HG03064 (cell line): Measurements from ENCODE around the gene ZNF598.
"Not testable (repeated sequence)": the region's sequence is repeated elsewhere in the genome, so short reads cannot be mapped to it uniquely, and the experiment has no call there.

Source experiments
- ATAC-seq: cut with Tn5 transposase; IDR thresholded peaks from one replicate; pipeline ENCODE4 v1.9.1; 2021; ENCODE audit warnings: low read depth; ENCODE audit not compliant: unreplicated experiment

Gene ZNF598

DNA sequence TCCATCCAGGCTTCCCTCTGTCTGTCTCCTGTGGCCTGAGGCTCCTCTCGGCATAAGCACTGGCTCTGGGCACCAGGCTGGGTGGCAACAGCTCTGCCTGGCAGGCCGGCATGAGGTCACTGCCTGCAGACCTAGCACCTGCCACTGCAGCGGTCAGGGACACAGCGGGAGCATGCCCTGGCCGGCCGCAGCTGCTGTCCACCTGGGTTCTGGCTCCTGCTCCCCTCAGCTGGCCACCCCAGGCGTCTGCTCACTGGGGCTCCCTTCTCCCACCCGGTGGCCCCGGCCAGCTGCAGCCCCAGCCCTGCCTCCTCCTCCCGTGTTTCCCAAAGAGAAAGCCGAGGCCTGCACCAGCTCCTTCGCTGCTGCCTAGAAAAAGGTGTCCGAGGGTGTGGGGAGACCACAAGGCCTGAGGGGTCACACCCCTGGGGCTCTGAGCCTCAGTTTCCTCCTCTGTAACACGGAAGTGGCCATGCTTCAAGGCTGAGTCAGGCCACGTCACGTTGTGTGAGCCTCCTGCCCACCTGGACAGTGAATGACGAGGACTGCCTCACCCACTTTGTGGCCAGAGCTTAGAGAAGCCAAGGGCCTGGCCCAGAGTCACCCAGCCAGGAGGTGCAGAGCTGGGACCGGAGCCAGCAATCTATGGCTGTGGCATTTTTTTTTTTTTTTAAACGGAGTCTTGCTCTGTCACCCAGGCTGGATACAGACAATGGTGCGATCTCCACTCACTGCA, 31.3 kb upstream of the ZNF598 start:
- no peak for ATAC-seq

DNA sequence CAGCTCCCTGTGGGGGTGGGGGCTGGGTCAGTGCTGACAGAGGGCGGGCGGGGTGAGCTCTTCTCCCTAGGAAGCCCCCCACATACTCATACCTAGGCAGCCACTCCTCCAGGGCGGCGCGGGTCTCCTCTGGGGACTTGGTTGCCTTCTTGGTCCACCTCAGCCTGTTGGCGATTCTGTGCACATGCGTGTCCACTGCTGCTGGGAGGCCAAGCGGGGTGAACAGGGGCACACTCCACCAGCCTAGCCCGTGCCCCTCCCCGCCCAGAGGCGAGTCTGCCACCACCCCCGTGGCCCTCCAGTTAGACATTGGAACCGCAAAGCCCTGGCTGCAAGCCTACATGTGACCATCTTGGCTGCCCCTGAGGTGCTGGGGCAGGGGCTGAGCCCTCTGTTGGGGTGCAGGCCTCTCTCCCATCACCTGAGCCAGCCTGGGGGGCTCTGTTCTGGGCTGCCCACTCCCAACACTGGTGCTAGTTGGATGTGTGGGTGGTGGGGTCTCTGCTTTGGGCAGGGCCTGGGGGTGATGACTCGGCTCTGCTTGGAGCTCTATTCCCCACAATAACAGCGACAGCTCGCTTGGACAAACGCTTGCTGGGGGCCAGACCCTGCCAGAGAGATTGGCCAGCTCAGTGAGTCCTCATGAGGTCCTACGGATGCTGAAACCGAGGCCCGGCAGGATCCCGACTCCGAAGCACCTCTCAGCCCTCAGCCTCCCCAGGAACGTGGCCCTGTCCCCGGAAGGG, 30.6 kb upstream of the ZNF598 start:
- no peak for ATAC-seq

DNA sequence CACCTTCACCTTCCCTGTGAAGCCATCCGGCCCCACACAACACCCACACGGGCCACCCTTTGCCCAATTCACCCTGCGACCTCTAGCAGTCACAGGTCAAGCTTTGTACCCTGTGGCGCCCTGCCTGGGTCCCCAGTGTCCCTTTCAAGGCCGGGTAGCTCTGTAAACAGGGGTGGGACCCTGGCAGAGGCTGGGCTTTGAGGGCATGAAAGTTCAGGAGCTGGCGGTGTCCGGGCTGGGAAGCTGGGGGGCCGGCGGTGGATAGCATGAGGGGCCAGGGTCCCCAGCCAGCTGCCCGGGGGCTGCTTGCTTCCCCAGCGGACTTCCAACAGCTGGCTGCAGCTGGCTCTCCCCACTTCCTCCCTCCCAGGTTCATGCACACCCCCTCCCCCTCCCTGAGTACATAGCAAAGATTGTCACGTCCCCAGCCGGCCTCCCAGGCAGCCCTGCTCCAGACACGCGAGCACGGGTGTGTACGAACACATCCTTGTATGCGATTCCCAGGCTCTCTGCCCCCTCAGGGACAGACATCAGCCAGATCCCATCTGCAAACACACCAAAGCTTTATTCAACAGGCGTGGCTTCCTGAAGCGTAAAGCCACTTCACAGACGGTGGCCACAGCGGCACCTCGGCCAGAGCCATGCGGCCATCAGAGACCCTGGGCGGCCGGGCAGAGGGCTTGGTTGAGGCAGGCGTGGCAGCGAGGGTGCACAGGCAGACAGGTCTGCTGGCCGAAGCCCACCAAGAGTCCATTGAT, 29.8 kb upstream of the ZNF598 start:
- no peak for ATAC-seq

GRCh38 chr16:2038382-2039231, 29.0 kb upstream of the ZNF598 start:
- ATAC-seq, result no peak

- ATAC-seq, result no peak
Measured at GRCh38 chr16:2037647-2038381, 28.2 kb upstream of the ZNF598 start.

DNA sequence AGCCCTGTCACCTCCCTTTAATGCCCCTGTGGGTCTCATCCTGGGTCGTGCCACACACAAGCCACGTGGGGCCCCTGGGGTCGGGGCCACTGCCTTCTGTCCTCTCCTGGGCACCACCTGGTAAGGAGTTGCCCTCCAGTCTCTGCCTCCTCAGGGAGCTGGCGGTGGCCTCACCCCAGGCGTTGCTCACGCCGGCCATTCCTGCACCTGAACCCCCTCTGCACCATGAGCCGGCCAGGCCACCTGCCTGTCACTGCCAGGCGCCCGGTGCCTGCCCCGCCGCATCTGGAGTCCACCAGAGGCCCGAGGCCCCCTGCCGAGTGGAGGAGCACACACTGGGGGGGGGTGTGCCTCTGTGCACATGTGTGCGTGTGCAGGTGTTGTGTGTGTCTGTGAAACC, 27.5 kb upstream of the ZNF598 start:
- no peak for ATAC-seq

- ATAC-seq, result no peak
Measured at GRCh38 chr16:2036200-2036966, 26.8 kb upstream of the ZNF598 start.

- no peak for ATAC-seq
Measured at GRCh38 chr16:2035431-2036199, 26.0 kb upstream of the ZNF598 start.

DNA sequence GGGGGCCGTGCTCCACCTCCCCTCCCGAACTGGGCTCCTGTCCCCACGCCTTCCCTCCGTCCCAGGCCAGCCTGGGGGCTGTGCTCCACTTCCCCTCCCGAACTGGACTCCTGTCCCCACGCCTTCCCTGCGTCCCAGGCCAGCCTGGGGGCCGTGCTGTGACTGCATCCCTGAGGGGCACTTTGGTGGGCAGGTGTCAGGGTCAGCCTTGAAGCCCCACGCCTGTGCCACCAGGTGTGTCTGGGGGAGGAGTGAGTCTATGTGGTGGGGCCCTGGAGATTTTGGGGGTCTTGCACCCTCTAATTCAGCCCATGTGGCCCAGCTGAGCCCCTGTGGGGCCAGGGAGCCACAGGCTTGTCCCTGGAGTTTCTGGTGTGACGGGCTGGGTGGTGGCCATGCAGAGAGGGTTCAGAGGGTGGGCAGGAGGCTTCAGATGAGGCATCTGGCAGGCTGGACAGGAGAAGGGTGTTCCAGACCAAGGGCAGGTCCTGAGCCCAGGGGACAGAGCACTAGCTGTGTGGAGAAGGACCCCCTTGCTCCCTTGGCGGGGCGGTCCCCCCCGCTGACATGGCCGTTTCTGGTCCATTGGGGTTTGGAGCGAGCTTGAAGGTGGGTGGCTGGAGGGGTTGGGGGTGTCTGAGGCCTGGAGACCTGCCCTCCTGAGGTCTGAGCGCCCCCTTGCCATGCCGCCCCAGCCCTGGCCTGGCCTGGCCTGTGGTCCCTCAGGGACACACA, 25.2 kb upstream of the ZNF598 start:
- no peak for ATAC-seq

GRCh38 chr16:2033909-2034695, 24.5 kb upstream of the ZNF598 start:
- ATAC-seq, result not testable (repeated sequence)

- ATAC-seq, result no peak
Measured at GRCh38 chr16:2033057-2033908, 23.7 kb upstream of the ZNF598 start.

DNA sequence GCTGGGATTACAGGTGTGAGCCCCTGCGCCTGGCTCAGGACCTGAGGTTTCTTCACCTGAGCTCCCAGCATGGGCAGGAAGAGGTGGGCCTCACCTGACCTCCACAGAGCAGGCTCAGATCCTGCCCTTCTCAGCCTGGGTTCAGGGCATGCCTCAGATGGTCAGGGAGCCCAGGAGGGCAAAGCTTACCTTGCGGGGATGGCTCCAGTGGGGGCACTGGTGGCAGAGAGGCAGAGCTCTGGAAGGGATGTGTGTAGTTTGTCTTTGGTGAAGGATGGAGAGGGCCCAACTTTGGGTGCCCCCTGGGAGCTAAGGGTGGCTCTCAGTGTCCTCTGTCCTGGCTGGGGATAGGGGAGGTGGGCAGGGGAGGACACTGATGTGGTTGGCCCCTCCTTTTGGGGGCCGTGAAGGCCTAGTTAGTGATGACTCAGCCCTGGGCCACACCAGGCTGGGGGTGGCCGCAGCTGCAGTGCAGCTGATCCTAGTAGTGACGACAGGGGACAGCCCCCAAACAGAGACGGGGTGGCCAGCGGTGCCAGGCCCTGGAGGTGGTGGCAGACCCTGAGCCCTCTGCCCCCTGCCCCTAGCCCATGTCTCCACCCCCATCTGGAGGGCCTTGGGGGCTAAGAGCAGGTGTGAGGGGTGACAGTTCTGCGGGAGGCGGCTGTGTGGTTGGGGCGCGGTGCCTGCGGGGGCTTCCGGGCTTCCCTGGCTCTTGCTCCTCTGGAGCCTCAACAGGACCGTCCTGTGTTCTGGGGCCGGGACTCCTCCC, 22.9 kb upstream of the ZNF598 start:
- ATAC-seq, result no peak

DNA sequence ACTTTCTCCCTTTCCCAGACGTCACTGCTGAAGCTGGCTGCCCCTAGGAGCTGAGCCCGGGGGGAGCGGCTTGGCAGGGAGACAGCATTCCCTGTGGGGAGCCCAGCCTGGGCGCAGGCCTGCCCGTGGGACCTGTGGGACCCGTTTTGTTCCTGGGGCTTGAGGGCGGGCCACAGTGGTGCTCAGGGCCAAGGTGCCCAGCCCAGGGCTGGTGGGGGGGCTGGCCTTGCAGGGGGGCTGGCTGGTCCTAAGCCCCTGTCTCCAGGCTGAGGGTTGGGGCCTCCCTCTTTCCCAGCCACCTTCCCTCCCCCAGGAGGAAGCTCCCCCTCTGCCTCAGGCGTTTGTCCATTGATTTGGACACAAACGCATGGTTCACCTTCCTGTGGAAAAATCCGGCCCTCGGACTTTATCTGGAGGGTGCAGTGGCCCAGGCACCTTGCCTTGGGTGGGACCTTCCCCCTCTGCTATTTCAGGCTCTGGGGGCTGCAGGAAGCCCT, 21.5 kb upstream of the ZNF598 start:
- no peak for ATAC-seq

- no peak for ATAC-seq
Measured at GRCh38 chr16:2030036-2030435, 20.4 kb upstream of the ZNF598 start.

- ATAC-seq, result no peak
Measured at GRCh38 chr16:2029350-2029749, 19.7 kb upstream of the ZNF598 start.
